OCI-LY7 (cell line): Measurements from ENCODE around the gene TPD52L2.

Source experiments
- CTCF ChIP-seq: fragments of 200-600 bp; sonication (generic); conservative IDR thresholded peaks from 2 replicates; pipeline ENCODE4 v1.5.1; 2014; ENCODE audit warnings: mild to moderate bottlenecking, antibody characterized with exemption, low read length, moderate library complexity, mixed read lengths
- EZH2phosphoT487 ChIP-seq: fragments of 200-600 bp; sonication (generic); IDR thresholded peaks from 2 replicates; pipeline ENCODE4 v1.6.1; 2018; ENCODE audit warnings: low read depth, borderline replicate concordance, mild to moderate bottlenecking, mixed run types, antibody characterized with exemption, low read length, moderate library complexity, mixed read lengths

- TF ChIP-seq CTCF (no peak), EZH2phosphoT487 (no peak)
Measured at GRCh38 chr20:63854069-63854765, 10.9 kb upstream of the TPD52L2 start.
